ENCODE data around the gene CADM4.
A peak's percentile ranks its signal among the peaks of the same experiment; 100 is the strongest.
"Not testable (repeated sequence)": the region's sequence is repeated elsewhere in the genome, so short reads cannot be mapped to it uniquely, and the experiment has no call there.

Gene CADM4, protein sequence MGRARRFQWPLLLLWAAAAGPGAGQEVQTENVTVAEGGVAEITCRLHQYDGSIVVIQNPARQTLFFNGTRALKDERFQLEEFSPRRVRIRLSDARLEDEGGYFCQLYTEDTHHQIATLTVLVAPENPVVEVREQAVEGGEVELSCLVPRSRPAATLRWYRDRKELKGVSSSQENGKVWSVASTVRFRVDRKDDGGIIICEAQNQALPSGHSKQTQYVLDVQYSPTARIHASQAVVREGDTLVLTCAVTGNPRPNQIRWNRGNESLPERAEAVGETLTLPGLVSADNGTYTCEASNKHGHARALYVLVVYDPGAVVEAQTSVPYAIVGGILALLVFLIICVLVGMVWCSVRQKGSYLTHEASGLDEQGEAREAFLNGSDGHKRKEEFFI

DNA sequence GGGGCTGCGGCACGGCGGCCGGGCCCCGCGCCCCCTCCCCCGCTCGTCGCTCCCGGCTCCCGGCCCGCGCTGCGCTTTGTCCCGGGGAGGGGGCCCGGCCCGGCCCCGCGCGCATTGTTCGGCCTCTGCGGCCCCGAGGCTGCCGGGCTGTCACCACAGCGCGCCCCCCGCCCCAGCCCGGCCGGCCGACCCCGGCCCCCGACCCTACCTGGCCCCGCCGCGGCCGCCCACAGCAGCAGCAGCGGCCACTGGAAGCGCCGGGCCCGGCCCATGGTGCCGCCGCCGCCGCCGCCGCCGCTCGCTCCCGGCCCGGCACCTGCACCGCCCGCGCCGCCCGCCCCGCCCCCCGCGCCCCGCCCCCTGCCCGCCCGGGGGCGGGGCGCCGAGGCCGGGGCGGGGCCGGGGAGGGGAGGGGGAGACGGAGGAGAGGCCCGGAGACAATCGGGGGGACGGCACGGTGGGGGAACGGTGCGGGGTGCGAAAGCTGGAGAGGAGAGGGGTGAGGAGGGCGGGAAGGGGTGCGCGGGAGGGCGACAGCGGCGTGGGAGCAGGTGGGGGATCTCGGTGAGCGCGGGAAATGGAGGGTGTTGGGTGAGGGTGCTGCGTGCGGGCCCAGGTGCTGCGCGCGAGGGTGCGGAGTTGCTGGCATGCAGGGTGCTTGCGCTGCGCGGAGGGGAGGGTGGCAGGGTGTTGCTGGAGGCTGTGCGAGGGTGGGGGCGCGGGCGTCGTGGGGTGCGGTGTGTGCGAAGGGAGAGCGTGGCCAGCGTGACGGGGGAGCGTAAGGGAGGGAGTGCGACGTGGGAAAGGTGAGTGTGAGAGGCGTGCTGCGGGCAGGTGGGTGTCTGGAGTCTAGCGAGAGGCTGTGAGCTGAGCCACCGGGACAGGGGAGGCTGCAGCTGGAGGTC lies at the start of gene CADM4:
TSS of gene CADM4 (minus strand) at position 332 of the 905 bp plus-strand sequence. CDS start at position 272, 60 bp downstream.
- H3K4me1 ChIP-seq (ENCODE audit: insufficient read depth, low read length), result peaks cover 9% of the 10 kb centered on the region
- H3K9ac ChIP-seq (ENCODE audit: low read length), result peak within 1 kb of the TSS; percentile 19
- H3K9me3 ChIP-seq (ENCODE audit: low read length), result no peaks in the 10 kb centered on the region
- H3K36me3 ChIP-seq (ENCODE audit: insufficient read depth, low read length), result no peaks in the 10 kb centered on the region
- no peak within 1 kb of the TSS for H3K27ac ChIP-seq (ENCODE audit: low read depth, low read length)
- peak within 1 kb of the TSS; percentile 58 to 64 for H3K4me3 ChIP-seq (ENCODE audit: low read depth in 1 of 2, low read length in 2 of 2)
- H3K27me3 ChIP-seq (ENCODE audit: control insufficient read depth in 1 of 2, insufficient read depth in 2 of 2, low read length in 2 of 2), result peaks cover 0 to 5% of the 10 kb centered on the region in 2 donors

DNA sequence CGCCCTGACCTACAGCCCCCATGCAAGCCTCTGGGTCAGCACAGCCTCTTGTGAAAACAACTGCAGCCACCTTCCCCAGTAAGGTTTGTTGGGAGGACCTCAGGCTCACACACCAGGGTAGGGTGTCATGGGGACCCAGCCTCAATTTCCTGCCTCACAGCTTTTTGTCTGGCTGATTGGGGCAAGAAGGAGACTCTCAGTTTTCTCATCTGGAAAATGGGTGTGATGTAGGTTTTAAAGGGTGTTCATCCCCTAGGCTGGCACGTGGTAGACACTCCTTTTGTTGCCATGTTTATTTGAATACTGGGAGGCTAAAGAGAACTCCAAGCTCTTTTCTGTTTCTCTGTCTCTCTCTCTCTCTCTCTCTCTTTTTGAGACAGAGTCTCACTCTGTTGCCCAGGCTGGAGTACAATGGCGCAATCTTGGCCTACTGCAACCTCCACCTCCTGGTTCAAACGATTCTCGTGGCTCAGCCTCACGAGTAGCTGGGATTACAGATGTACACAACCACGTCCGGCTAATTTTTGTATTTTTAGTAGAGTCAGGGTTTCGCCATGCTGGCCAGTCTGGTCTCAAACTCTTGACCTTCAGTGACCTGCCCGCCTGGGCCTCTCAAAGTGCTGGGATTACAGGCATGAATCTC lies 48.5 kb upstream of the CADM4 start:
- peaks cover 10% of the 10 kb centered on the region for H3K9me3 ChIP-seq (ENCODE audit: low read length)
- H3K4me3 ChIP-seq (ENCODE audit: low read depth in 1 of 2, low read length in 2 of 2), result no peak overlapping the region
- H3K9ac ChIP-seq (ENCODE audit: low read length), result no peak overlapping the region
- H3K4me1 ChIP-seq (ENCODE audit: insufficient read depth, low read length), result no peaks in the 10 kb centered on the region
- H3K27me3 ChIP-seq (ENCODE audit: control insufficient read depth in 1 of 2, insufficient read depth in 2 of 2, low read length in 2 of 2), result no peaks in the 10 kb centered on the region
- no peaks in the 10 kb centered on the region for H3K36me3 ChIP-seq (ENCODE audit: insufficient read depth, low read length)
- H3K27ac ChIP-seq (ENCODE audit: low read depth, low read length), result no peak overlapping the region

DNA sequence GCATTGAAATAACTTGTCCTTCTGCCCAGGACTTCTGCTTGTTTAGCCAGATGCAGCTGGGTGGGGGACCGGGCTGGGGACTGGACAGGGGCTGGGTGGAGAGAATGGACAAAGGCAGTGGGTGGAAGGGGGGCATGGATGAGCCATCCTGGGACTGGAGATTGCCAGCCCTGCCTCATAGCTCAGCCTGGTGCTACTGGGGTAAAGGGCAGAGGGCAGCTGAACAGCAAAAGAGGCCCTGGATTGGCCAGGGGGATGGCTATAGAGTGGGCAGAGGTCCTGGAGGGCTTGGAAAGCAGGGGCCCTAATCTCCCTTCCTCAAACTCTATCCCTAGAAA lies 48.0 kb upstream of the CADM4 start:
- no peaks in the 10 kb centered on the region for H3K27me3 ChIP-seq (ENCODE audit: control insufficient read depth in 1 of 2, insufficient read depth in 2 of 2, low read length in 2 of 2)
- no peaks in the 10 kb centered on the region for H3K4me1 ChIP-seq (ENCODE audit: insufficient read depth, low read length)
- H3K9ac ChIP-seq (ENCODE audit: low read length), result no peak overlapping the region
- no peak overlapping the region for H3K4me3 ChIP-seq (ENCODE audit: low read depth in 1 of 2, low read length in 2 of 2)
- no peaks in the 10 kb centered on the region for H3K36me3 ChIP-seq (ENCODE audit: insufficient read depth, low read length)
- peaks cover 10% of the 10 kb centered on the region for H3K9me3 ChIP-seq (ENCODE audit: low read length)
- H3K27ac ChIP-seq (ENCODE audit: low read depth, low read length), result no peak overlapping the region

DNA sequence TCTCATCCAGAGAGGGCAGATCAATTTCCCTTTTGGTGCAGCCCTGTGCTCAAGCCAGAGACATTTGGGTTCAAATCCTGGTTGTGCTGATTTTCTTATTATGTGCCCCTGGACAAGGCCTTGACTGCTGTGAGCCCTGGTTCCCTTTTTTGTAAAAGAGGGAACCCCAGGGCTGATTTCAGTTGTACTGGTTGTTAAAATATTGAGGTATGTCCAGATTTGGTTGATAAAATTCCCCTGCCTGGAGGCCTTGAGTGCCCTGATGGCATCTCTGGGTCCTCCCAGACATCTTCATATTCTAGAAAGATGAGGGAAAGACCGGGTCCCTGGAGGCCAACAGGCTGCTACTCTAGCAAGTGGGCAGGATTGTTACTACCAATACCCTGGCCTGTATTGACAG lies 44.7 kb upstream of the CADM4 start:
- H3K27ac ChIP-seq (ENCODE audit: low read depth, low read length), result no peak overlapping the region
- H3K36me3 ChIP-seq (ENCODE audit: insufficient read depth, low read length), result no peaks in the 10 kb centered on the region
- H3K9ac ChIP-seq (ENCODE audit: low read length), result no peak overlapping the region
- H3K4me3 ChIP-seq (ENCODE audit: low read depth in 1 of 2, low read length in 2 of 2), result no peak overlapping the region
- no peaks in the 10 kb centered on the region for H3K4me1 ChIP-seq (ENCODE audit: insufficient read depth, low read length)
- H3K9me3 ChIP-seq (ENCODE audit: low read length), result no peaks in the 10 kb centered on the region
- H3K27me3 ChIP-seq (ENCODE audit: control insufficient read depth in 1 of 2, insufficient read depth in 2 of 2, low read length in 2 of 2), result no peaks in the 10 kb centered on the region

DNA sequence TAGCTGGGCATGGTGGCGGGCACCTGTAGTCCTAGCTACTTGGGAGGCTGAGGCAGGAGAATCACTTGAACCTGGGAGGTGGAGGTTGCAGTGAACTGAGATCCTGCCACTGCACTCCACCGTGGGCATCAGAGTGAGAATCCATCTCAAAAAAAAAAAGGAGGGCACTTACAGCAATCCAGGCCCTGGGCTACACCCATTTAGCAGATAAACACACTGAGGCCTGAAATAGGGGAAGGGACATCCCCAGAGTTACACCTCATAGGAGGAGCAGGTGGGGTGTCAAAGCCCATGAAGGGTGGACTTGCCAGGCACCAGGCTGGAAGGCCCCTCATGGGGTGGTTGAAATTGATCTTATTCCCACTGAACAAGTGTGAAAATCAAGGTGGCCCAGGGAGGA lies 44.3 kb upstream of the CADM4 start:
- H3K27ac ChIP-seq (ENCODE audit: low read depth, low read length), result no peak overlapping the region
- no peak overlapping the region for H3K4me3 ChIP-seq (ENCODE audit: low read depth in 1 of 2, low read length in 2 of 2)
- no peaks in the 10 kb centered on the region for H3K4me1 ChIP-seq (ENCODE audit: insufficient read depth, low read length)
- no peaks in the 10 kb centered on the region for H3K36me3 ChIP-seq (ENCODE audit: insufficient read depth, low read length)
- H3K27me3 ChIP-seq (ENCODE audit: control insufficient read depth in 1 of 2, insufficient read depth in 2 of 2, low read length in 2 of 2), result no peaks in the 10 kb centered on the region
- H3K9ac ChIP-seq (ENCODE audit: low read length), result no peak overlapping the region
- no peaks in the 10 kb centered on the region for H3K9me3 ChIP-seq (ENCODE audit: low read length)

DNA sequence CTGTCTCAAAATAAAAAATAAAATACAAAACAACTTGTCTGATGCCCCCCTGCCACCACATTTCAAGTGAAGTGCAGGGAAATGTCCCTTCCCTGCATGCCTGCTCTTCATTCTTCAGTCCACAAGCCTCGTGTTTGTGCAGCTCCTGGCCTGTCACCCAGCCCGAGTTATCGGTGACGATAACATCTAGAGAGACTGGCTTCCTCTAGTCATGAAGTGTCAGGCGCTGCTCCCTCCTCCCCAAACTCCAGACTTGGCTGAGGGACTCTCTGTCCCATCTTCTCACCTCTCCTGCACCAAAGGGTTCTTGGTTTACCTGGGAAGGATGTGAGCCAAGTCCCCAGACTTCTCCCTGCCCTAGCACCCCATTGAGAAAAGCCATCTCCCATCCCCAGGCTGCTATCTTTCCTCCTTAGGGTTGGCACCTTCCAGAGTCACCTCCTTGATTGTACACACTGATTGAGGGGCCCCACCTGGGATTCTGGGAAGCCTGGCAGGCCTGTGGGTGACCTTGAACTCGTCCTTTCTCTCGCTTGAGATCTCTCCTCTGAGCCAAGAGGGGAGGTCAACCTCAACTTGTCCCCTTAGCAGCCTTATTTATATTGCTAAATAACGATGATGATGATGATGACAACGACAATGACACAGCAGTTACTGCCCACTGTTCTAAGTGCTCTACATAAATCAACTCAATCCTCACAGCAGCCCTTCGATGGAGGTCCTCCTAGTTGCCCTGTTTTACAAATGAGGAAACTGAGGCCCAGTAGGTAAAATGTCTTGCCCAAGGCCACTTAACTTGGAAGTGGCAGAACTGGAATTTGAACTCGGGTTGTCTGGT lies 43.4 kb upstream of the CADM4 start:
- H3K4me3 ChIP-seq (ENCODE audit: low read depth in 1 of 2, low read length in 2 of 2), result no peak overlapping the region
- no peak overlapping the region for H3K27ac ChIP-seq (ENCODE audit: low read depth, low read length)
- H3K9ac ChIP-seq (ENCODE audit: low read length), result no peak overlapping the region

DNA sequence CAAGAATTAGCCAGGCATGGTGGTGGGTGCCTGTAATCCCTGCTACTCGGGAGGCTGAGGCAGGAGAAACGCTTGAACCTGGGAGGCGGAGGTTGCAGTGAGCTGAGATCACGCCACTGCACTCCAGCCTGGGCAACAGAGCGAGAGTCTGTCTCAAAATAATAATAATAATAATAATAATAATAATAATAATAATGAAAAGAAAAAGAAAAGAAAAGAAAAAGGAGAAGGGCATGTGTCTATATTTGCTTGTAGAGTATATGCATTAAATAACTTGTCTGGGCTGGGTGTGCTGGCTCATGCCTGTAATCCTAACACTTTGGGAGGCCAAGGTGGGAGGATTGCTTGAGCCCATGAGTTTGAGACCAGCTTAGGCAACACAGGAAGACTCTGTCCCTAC lies 42.6 kb upstream of the CADM4 start:
- H3K4me1 ChIP-seq (ENCODE audit: insufficient read depth, low read length); H3K27ac ChIP-seq (ENCODE audit: low read depth, low read length); H3K9ac ChIP-seq (ENCODE audit: low read length); H3K9me3 ChIP-seq (ENCODE audit: low read length); H3K27me3 ChIP-seq (ENCODE audit: control insufficient read depth in 1 of 2, insufficient read depth in 2 of 2, low read length in 2 of 2); H3K36me3 ChIP-seq (ENCODE audit: insufficient read depth, low read length); H3K4me3 ChIP-seq (ENCODE audit: low read depth in 1 of 2, low read length in 2 of 2): not testable (repeated sequence)

More for the DNA sequence above, 43.4 kb upstream of the CADM4 start:
- Histone ChIP-seq H3K4me1 (ENCODE audit: insufficient read depth, low read length) (no peaks in the 10 kb centered on the region), H3K27me3 (ENCODE audit: control insufficient read depth in 1 of 2, insufficient read depth in 2 of 2, low read length in 2 of 2) (no peaks in the 10 kb centered on the region), H3K36me3 (ENCODE audit: insufficient read depth, low read length) (no peaks in the 10 kb centered on the region), H3K9me3 (ENCODE audit: low read length) (no peaks in the 10 kb centered on the region)

DNA sequence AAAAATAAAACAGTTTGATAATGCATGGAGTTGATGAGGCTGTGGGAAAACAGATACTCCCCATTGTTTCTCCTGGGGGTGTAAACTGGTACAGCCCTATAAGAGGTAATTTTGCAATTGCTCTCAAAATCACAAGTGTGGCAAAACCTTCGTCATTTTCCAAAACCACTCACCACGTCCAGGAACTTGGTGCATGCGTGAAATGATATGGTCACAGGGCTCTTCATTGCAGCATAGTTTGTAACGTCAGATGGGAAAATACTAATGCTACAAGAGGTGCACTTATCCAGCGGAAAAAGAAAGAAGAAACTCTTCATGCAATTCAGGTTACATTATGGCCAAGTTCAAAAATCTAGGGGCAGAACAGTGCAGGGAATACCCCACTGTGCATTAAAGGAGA lies 42.2 kb upstream of the CADM4 start:
- H3K36me3 ChIP-seq (ENCODE audit: insufficient read depth, low read length), result no peaks in the 10 kb centered on the region
- no peaks in the 10 kb centered on the region for H3K9me3 ChIP-seq (ENCODE audit: low read length)
- H3K9ac ChIP-seq (ENCODE audit: low read length), result no peak overlapping the region
- no peak overlapping the region for H3K4me3 ChIP-seq (ENCODE audit: low read depth in 1 of 2, low read length in 2 of 2)
- H3K27me3 ChIP-seq (ENCODE audit: control insufficient read depth in 1 of 2, insufficient read depth in 2 of 2, low read length in 2 of 2), result no peaks in the 10 kb centered on the region
- no peak overlapping the region for H3K27ac ChIP-seq (ENCODE audit: low read depth, low read length)
- H3K4me1 ChIP-seq (ENCODE audit: insufficient read depth, low read length), result no peaks in the 10 kb centered on the region

DNA sequence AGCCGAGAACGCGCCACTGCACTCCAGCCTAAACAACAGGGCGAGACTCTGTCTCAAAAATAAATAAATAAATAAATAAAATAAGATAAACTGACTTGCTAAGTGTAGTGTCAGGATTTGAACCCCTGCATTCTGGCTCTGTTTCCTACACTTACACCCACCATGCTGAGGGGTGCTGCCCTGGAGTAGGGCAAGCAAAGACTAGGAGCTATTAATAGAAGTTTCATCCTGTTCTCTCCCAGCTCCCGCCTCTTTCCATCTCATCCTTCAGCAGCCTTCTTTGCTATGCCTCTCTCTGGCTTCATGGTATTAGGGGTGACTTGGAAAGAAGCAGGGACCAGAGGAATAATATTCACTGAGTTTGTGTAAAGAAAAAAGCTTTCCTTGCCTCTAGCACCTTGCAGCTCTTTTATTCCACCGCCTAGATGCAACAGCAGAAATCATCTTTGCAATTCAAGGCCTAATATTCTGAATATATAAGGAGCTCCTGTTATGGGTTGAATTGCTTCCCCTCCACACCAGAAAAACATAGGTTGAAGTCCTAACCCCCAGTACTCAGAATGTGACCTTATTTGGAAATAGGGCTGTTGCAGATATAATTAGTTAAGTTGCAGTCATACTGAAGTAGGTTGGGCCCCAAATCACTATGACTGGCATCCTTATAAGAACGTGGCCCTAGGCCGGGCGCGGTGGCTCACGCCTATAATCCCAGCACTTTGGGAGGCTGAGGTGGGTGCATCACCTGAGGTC lies 39.0 kb upstream of the CADM4 start:
- H3K36me3 ChIP-seq (ENCODE audit: insufficient read depth, low read length), result no peaks in the 10 kb centered on the region
- no peaks in the 10 kb centered on the region for H3K4me1 ChIP-seq (ENCODE audit: insufficient read depth, low read length)

DNA sequence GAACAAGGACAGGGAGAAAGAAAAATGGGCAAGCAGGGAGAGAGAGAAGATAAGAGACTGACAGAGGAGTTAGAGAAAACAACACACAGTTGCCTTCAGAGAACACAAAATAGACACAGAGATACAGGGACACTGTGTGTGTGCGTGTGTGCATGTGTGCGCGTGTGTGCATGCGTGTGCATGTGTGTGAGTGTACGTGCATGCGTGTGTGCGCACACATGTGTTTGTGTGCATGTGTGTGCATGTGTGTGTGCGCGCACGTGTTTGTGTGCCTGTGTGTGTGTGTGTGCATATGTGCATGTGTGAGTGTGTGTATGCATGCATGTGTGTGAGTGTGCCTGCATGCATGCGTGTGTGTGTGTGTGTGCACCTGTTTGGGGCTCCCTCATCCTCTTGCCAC lies 36.3 kb upstream of the CADM4 start:
- no peak overlapping the region for H3K4me3 ChIP-seq (ENCODE audit: low read depth in 1 of 2, low read length in 2 of 2)
- no peak overlapping the region for H3K9ac ChIP-seq (ENCODE audit: low read length)
- no peak overlapping the region for H3K27ac ChIP-seq (ENCODE audit: low read depth, low read length)
- H3K9me3 ChIP-seq (ENCODE audit: low read length), result no peaks in the 10 kb centered on the region
- H3K27me3 ChIP-seq (ENCODE audit: control insufficient read depth in 1 of 2, insufficient read depth in 2 of 2, low read length in 2 of 2), result no peaks in the 10 kb centered on the region
- no peaks in the 10 kb centered on the region for H3K4me1 ChIP-seq (ENCODE audit: insufficient read depth, low read length)
- H3K36me3 ChIP-seq (ENCODE audit: insufficient read depth, low read length), result no peaks in the 10 kb centered on the region

More for the DNA sequence above, 39.0 kb upstream of the CADM4 start:
- Histone ChIP-seq H3K27me3 (ENCODE audit: control insufficient read depth in 1 of 2, insufficient read depth in 2 of 2, low read length in 2 of 2) (no peaks in the 10 kb centered on the region), H3K4me3 (ENCODE audit: low read depth in 1 of 2, low read length in 2 of 2) (no peak overlapping the region), H3K9me3 (ENCODE audit: low read length) (no peaks in the 10 kb centered on the region), H3K9ac (ENCODE audit: low read length) (no peak overlapping the region), H3K27ac (ENCODE audit: low read depth, low read length) (no peak overlapping the region)

All from muscle layer of colon (tissue), 2 donors.